PFSK-1 (cell line): ENCODE measurements around the gene ZNF737.

Source experiments
- FOXP2 ChIP-seq: optimal IDR thresholded peaks from 2 replicates; pipeline ENCODE3; 2011; ENCODE audit warnings: borderline replicate concordance, control low read depth, inconsistent platforms; ENCODE audit not compliant: insufficient read depth; ENCODE audit errors: extremely low read length, extremely low read depth
- POLR2AphosphoS5 ChIP-seq: IDR thresholded peaks from 2 replicates; pipeline ENCODE4 v1.6.1; 2012; ENCODE audit warnings: low read depth, mild to moderate bottlenecking, control low read depth, low read length, moderate library complexity
- SIN3A ChIP-seq: IDR thresholded peaks from 2 replicates; pipeline ENCODE4 v1.6.1; 2012; ENCODE audit warnings: mild to moderate bottlenecking, low read length, moderate library complexity, borderline replicate concordance; ENCODE audit not compliant: insufficient read depth
- TAF1 ChIP-seq: IDR thresholded peaks from 2 replicates; pipeline ENCODE4 v1.6.1; 2012; ENCODE audit warnings: low read length, control low read depth, borderline replicate concordance; ENCODE audit not compliant: insufficient read depth
- TF ChIP-seq, protein P1 (sequence below), 2 experiments: IDR thresholded peaks; 2 replicates each; pipeline versions ENCODE4 v1.6.1 to v1.8.0; 2011 to 2012; ENCODE audit warnings: low read depth in 2 of 2, low read length in 2 of 2, control low read depth in 1 of 2, inconsistent platforms in 1 of 2, mild to moderate bottlenecking in 1 of 2, moderate library complexity in 1 of 2; ENCODE audit not compliant: insufficient read depth in 1 of 2

ZNF737 gene

DNA sequence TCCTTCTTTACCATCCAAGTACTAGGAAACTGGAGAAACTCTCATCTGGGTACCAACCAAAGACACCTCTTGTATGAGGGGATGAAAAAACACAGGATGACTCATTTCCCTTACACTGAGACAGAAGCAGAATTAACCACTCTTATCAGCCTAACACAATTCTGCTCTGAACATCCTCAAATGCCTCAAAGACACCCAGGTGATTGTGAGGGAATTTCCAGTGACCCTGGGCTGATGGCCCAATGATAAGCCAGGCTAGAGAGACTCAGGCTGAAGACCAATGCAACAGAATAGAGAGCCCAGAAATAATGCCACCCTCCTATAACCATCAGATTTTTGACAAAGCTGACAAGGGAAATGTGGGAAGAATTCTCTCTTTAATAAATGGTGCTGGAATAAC is 7.0 kb downstream of the ZNF737 start:
- TF ChIP-seq POLR2AphosphoS5, result no peak
- TF ChIP-seq FOXP2, result no peak
- no peak for TF ChIP-seq SIN3A
- TF ChIP-seq TAF1, result no peak
- TF ChIP-seq, protein P1, sequence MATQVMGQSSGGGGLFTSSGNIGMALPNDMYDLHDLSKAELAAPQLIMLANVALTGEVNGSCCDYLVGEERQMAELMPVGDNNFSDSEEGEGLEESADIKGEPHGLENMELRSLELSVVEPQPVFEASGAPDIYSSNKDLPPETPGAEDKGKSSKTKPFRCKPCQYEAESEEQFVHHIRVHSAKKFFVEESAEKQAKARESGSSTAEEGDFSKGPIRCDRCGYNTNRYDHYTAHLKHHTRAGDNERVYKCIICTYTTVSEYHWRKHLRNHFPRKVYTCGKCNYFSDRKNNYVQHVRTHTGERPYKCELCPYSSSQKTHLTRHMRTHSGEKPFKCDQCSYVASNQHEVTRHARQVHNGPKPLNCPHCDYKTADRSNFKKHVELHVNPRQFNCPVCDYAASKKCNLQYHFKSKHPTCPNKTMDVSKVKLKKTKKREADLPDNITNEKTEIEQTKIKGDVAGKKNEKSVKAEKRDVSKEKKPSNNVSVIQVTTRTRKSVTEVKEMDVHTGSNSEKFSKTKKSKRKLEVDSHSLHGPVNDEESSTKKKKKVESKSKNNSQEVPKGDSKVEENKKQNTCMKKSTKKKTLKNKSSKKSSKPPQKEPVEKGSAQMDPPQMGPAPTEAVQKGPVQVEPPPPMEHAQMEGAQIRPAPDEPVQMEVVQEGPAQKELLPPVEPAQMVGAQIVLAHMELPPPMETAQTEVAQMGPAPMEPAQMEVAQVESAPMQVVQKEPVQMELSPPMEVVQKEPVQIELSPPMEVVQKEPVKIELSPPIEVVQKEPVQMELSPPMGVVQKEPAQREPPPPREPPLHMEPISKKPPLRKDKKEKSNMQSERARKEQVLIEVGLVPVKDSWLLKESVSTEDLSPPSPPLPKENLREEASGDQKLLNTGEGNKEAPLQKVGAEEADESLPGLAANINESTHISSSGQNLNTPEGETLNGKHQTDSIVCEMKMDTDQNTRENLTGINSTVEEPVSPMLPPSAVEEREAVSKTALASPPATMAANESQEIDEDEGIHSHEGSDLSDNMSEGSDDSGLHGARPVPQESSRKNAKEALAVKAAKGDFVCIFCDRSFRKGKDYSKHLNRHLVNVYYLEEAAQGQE (IDR thresholded peaks at IDR 0.05; ENCODE audit: insufficient read depth in 1 of 2, low read depth in 2 of 2, low read length in 2 of 2), result no peak

DNA sequence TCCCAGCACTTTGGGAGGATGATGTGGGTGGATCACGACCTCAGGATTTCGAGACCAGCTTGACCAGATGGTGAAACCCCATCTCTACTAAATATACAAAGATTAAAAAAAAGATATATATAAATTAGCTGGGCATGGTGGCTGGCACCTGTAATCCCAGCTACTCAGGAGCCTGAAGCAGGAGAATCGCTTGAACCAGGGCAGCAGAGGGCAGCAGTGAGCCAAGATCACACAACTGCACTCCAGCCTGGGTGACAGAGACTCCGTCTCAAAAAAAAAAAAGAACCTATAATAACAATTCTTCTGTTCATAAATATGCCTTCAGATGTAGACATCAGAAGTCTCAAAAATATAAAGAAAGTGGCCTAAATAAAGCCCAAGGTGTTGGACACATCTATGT is 7.6 kb downstream of the ZNF737 start:
- TF ChIP-seq SIN3A (no peak), POLR2AphosphoS5 (no peak), TAF1 (no peak), FOXP2 (no peak)
- TF ChIP-seq, protein P1 (IDR thresholded peaks at IDR 0.05; ENCODE audit: insufficient read depth in 1 of 2, low read depth in 2 of 2, low read length in 2 of 2), result no peak

DNA sequence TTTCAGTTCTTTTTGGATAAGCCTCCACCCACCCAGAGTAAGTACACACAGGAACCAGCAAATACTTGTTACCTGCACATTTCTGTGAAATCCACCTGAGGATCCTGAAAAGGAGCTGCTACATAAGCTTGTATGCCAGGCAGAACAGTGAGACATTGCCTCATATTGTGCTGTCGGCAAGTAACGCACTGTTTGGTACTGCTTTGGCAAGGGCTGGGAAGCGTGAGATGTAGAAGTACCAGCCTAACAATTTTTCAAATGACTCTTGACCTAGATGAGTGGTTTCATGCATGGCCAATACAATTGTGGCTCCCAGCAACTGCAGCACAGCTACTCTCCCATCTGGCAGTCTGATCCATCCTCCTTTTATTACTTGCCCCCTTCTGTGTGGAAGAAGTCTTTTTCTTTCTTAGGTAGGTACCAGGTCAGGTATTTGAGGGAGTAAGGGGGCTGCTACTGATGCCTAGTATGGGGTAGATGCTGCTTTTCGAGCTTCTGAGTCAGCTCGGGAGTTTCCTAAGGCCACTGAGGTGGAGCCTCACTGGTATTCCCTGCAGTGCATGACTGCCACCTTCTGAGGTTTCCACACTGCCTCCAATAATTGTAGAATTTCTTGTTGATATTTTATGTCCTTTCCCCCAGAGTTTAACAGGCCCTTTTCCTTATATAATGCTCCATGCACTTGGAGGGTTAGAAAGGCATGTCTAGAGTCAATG is 52.2 kb downstream of the ZNF737 start:
- TF ChIP-seq SIN3A (no peak), POLR2AphosphoS5 (no peak), FOXP2 (no peak), TAF1 (no peak)
- TF ChIP-seq, protein P1 (IDR thresholded peaks at IDR 0.05; ENCODE audit: insufficient read depth in 1 of 2, low read depth in 2 of 2, low read length in 2 of 2), result no peak

DNA sequence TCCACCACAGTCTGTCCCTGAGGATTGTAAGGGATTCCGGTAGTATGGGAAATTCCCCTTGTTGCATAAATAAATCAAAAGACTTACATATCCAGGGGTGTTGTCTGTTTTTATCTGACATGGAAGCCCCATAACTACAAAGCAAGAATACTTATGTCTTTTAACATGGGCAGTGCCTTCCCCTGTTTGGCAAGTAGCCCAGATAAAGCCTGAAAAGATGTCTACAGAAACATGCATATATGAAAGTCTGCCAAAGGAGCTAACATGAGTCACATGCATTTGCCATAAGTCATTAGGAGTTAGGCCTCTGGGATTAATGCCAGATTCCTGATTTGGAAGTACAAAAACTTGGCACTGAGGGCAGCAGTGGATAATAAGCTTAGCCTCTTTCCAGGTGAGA is 62.1 kb downstream of the ZNF737 start:
- TF ChIP-seq POLR2AphosphoS5 (no peak), FOXP2 (no peak), SIN3A (no peak), TAF1 (no peak)
- TF ChIP-seq, protein P1 (IDR thresholded peaks at IDR 0.05; ENCODE audit: insufficient read depth in 1 of 2, low read depth in 2 of 2, low read length in 2 of 2), result no peak
